Measurements from ENCODE around the gene SREBF2.

The SREBF2 gene

GRCh38 chr22:41874090-41874489, 41.2 kb downstream of the SREBF2 start:
- H3K4me3 ChIP-seq (ENCODE audit: low read length) = no peak overlapping the region
- no peak overlapping the region for H3K27ac ChIP-seq (ENCODE audit: low read length)
- no peak for TF ChIP-seq CTCF (IDR thresholded peaks at IDR 0.05; ENCODE audit: low read depth, low read length)
- no peak for TF ChIP-seq EZH2phosphoT487 (IDR thresholded peaks at IDR 0.05; ENCODE audit: low read depth)
- no peaks in the 10 kb centered on the region for H3K9me3 ChIP-seq (ENCODE audit: insufficient read depth, low read length)
- peaks cover 76% of the 10 kb centered on the region for H3K36me3 ChIP-seq (replicated peaks; ENCODE audit: low read depth, low read length)
- no peaks in the 10 kb centered on the region for H3K4me1 ChIP-seq (ENCODE audit: low read length)
- H2AFZ ChIP-seq (ENCODE audit: low read depth, low read length) = no peak overlapping the region
- no peak overlapping the region for H3K4me2 ChIP-seq (ENCODE audit: low read length)
- H3K79me2 ChIP-seq (ENCODE audit: low read length) = peaks cover 25% of the 10 kb centered on the region; the same call in 1 of the 2 replicates
- peaks cover 31% of the 10 kb centered on the region; the same call in 1 of the 2 replicates for H4K20me1 ChIP-seq (ENCODE audit: insufficient read depth, low read length)
- H3K27me3 ChIP-seq (ENCODE audit: low read depth, low read length) = no peaks in the 10 kb centered on the region
- no peak overlapping the region for H3K9ac ChIP-seq (ENCODE audit: low read length)

- no peaks in the 10 kb centered on the region for H3K4me1 ChIP-seq (ENCODE audit: low read length)
- H3K36me3 ChIP-seq (replicated peaks; ENCODE audit: low read depth, low read length) = peaks cover 83% of the 10 kb centered on the region
- no peaks in the 10 kb centered on the region for H3K9me3 ChIP-seq (ENCODE audit: insufficient read depth, low read length)
- no peaks in the 10 kb centered on the region for H3K27me3 ChIP-seq (ENCODE audit: low read depth, low read length)
- H4K20me1 ChIP-seq (ENCODE audit: insufficient read depth, low read length) = peaks cover 35% of the 10 kb centered on the region; the same call in 1 of the 2 replicates
- no peak for TF ChIP-seq EZH2phosphoT487 (IDR thresholded peaks at IDR 0.05; ENCODE audit: low read depth)
- TF ChIP-seq CTCF (IDR thresholded peaks at IDR 0.05; ENCODE audit: low read depth, low read length) = no peak
- no peak overlapping the region for H2AFZ ChIP-seq (ENCODE audit: low read depth, low read length)
- H3K27ac ChIP-seq (ENCODE audit: low read length) = no peak overlapping the region
- no peak overlapping the region for H3K4me3 ChIP-seq (ENCODE audit: low read length)
- H3K9ac ChIP-seq (ENCODE audit: low read length) = no peak overlapping the region
- H3K79me2 ChIP-seq (ENCODE audit: low read length) = peaks cover 25% of the 10 kb centered on the region; the same call in 1 of the 2 replicates
- H3K4me2 ChIP-seq (ENCODE audit: low read length) = no peak overlapping the region
Observed at GRCh38 chr22:41875531-41876270, 42.8 kb downstream of the SREBF2 start.

GRCh38 chr22:41876275-41876674, 43.4 kb downstream of the SREBF2 start:
- Histone ChIP-seq H3K4me3 (ENCODE audit: low read length) (no peak overlapping the region), H3K36me3 (replicated peaks; ENCODE audit: low read depth, low read length) (peaks cover 83% of the 10 kb centered on the region), H3K9me3 (ENCODE audit: insufficient read depth, low read length) (no peaks in the 10 kb centered on the region), H3K79me2 (ENCODE audit: low read length) (peaks cover 19% of the 10 kb centered on the region; the same call in 1 of the 2 replicates), H3K4me2 (ENCODE audit: low read length) (no peak overlapping the region), H3K4me1 (ENCODE audit: low read length) (no peaks in the 10 kb centered on the region), H4K20me1 (ENCODE audit: insufficient read depth, low read length) (peaks cover 31% of the 10 kb centered on the region; the same call in 1 of the 2 replicates), H3K27ac (ENCODE audit: low read length) (no peak overlapping the region), H2AFZ (ENCODE audit: low read depth, low read length) (no peak overlapping the region), H3K9ac (ENCODE audit: low read length) (no peak overlapping the region), H3K27me3 (ENCODE audit: low read depth, low read length) (no peaks in the 10 kb centered on the region)
- TF ChIP-seq CTCF (IDR thresholded peaks at IDR 0.05; ENCODE audit: low read depth, low read length) (no peak), EZH2phosphoT487 (IDR thresholded peaks at IDR 0.05; ENCODE audit: low read depth) (no peak)

GRCh38 chr22:41876675-41877074, 43.8 kb downstream of the SREBF2 start:
- Histone ChIP-seq H3K4me1 (ENCODE audit: low read length) (no peaks in the 10 kb centered on the region), H3K9ac (ENCODE audit: low read length) (no peak overlapping the region), H3K9me3 (ENCODE audit: insufficient read depth, low read length) (no peaks in the 10 kb centered on the region), H2AFZ (ENCODE audit: low read depth, low read length) (no peak overlapping the region), H4K20me1 (ENCODE audit: insufficient read depth, low read length) (peaks cover 34% of the 10 kb centered on the region; the same call in 1 of the 2 replicates), H3K4me2 (ENCODE audit: low read length) (no peak overlapping the region), H3K27ac (ENCODE audit: low read length) (no peak overlapping the region), H3K79me2 (ENCODE audit: low read length) (peaks cover 19% of the 10 kb centered on the region; the same call in 1 of the 2 replicates), H3K36me3 (replicated peaks; ENCODE audit: low read depth, low read length) (peaks cover 85% of the 10 kb centered on the region), H3K4me3 (ENCODE audit: low read length) (no peak overlapping the region), H3K27me3 (ENCODE audit: low read depth, low read length) (no peaks in the 10 kb centered on the region)
- TF ChIP-seq CTCF (IDR thresholded peaks at IDR 0.05; ENCODE audit: low read depth, low read length) = no peak
- TF ChIP-seq EZH2phosphoT487 (IDR thresholded peaks at IDR 0.05; ENCODE audit: low read depth) = no peak
